Vagina (tissue), 2 donors: ENCODE measurements around the gene ICOSLG.

ENCODE experiments used
- CTCF ChIP-seq, 3 experiments: fragments of 450-650 bp in 2 of 3; fragments of 200-600 bp in 1 of 3; sonication (generic) in 1 of 3; IDR thresholded peaks; one replicate each; pipeline ENCODE4 v1.5.1; 2017 to 2019; ENCODE audit warnings: antibody characterized with exemption in 3 of 3, mild to moderate bottlenecking in 2 of 3, moderate library complexity in 2 of 3
- POLR2A ChIP-seq, 2 donors: fragments of 450-650 bp; IDR thresholded peaks; one replicate each; pipeline ENCODE4 v1.6.1; 2017; ENCODE audit warnings: antibody characterized with exemption in 2 of 2, mild to moderate bottlenecking in 2 of 2, moderate library complexity in 2 of 2

GRCh38 chr21:44259082-44259705, 18.5 kb upstream of the ICOSLG start:
- TF ChIP-seq POLR2A (IDR thresholded peaks at IDR 0.05) (no peak), CTCF (IDR thresholded peaks at IDR 0.05) (no peak)
